Sigmoid colon (tissue), 4 donors: Measurements from ENCODE around the gene OASL.

Experiments
- CTCF ChIP-seq, 4 experiments: fragments of 450-650 bp in 3 of 4; fragments of 200-600 bp in 1 of 4; IDR thresholded peaks; one replicate each; pipeline ENCODE4 v1.5.1; 2016 to 2019; ENCODE audit warnings: antibody characterized with exemption in 4 of 4, mild to moderate bottlenecking in 3 of 4, moderate library complexity in 2 of 4
- EP300 ChIP-seq, 4 donors: sonication (generic); formaldehyde crosslinking; IDR thresholded peaks; one replicate each; pipeline ENCODE4 v1.6.1; 2017; ENCODE audit warnings: antibody characterized with exemption in 4 of 4
- POLR2A ChIP-seq, 2 donors: fragments of 450-650 bp; IDR thresholded peaks; one replicate each; pipeline ENCODE4 v1.6.1; 2016; ENCODE audit warnings: antibody characterized with exemption in 2 of 2, mild to moderate bottlenecking in 2 of 2, moderate library complexity in 2 of 2
- POLR2AphosphoS5 ChIP-seq, 4 donors: sonication (generic); formaldehyde crosslinking; IDR thresholded peaks; one replicate each; pipeline ENCODE4 v1.6.1; 2017; ENCODE audit warnings: antibody characterized with exemption in 4 of 4

DNA sequence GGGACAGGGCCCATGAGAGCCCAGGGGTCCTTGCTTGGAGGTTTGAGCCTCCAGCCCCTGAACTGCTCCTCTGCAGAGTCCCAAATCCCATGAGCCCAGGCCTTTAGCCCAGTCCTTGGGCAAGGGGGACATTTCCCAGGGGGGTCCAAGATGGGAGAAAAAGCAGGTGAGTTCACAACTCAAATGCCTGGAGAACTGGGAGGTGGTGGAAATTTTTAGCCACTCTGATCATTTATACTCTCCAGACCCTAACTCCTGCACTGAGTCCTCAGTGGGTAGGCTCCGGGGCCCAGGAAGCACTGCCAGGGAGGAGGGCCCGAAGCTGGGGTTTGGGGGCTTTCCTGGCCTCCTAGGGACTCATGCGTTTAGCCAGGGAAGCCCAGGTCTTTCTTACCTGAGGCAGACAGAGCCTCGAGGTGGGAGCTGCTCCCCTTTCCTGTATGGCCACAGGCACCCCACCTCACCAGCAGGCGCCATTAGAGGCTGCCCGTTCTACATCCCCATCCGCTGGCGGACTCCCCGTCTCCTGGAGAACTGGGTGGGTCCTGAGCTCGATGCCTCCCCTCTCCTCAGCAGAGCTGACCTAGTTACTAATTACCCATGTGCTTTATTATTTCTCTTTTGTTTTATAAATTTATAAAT lies 59.7 kb downstream of the OASL start:
- no peak for TF ChIP-seq CTCF (IDR thresholded peaks at IDR 0.05)
- no peak for TF ChIP-seq POLR2AphosphoS5 (IDR thresholded peaks at IDR 0.05)
- TF ChIP-seq EP300 (IDR thresholded peaks at IDR 0.05) = no peak
- no peak for TF ChIP-seq POLR2A (IDR thresholded peaks at IDR 0.05)
